Measurements from ENCODE around the gene TTC8.

GRCh38 chr14:88791252-88791621, 33.2 kb upstream of the TTC8 start:
- TF ChIP-seq GATA2 (IDR thresholded peaks at IDR 0.05; ENCODE audit: low read depth, low read length) (no peak), GATA3 (IDR thresholded peaks at IDR 0.05; ENCODE audit: low read depth, low read length) (peak; percentile 29; the same call in 1 of the 2 replicates)
